LNCAP (cell line): ENCODE data around the gene NEU4.

Experiments used
- CTCF ChIP-seq: fragments of 450-650 bp; IDR thresholded peaks from 2 replicates; pipeline ENCODE4 v1.5.1; 2017; ENCODE audit warnings: mild to moderate bottlenecking

NEU4 gene

GRCh38 chr2:241777686-241778627 lies 31.0 kb upstream of the NEU4 start:
- TF ChIP-seq CTCF = no peak

- TF ChIP-seq CTCF = no peak
These were observed 27.9 kb upstream of the NEU4 start for GRCh38 chr2:241780939-241781569.

- TF ChIP-seq CTCF = no peak
These were observed 20.9 kb upstream of the NEU4 start for GRCh38 chr2:241788135-241788534.

- no peak for TF ChIP-seq CTCF
These were observed 20.4 kb upstream of the NEU4 start for GRCh38 chr2:241788572-241788971.

- TF ChIP-seq CTCF = no peak
These were observed 15.6 kb upstream of the NEU4 start for GRCh38 chr2:241793385-241793784.

GRCh38 chr2:241794250-241794823 lies 14.7 kb upstream of the NEU4 start:
- no peak for TF ChIP-seq CTCF

- TF ChIP-seq CTCF = no peak
These were observed 13.7 kb upstream of the NEU4 start for GRCh38 chr2:241795021-241795999.
